DOHH2 (cell line): ENCODE measurements around the gene ATP6V0B.

Source experiments
- H3F3A ChIP-seq: fragments of 200-600 bp; sonication (generic), shearing (Covaris generic); 2 replicates; pipeline ENCODE4 v1.6.0; 2016; ENCODE audit warnings: antibody characterized with exemption, mild to moderate bottlenecking; ENCODE audit not compliant: control insufficient read depth, insufficient read depth
- H3K27ac ChIP-seq: fragments of 200-600 bp; sonication (generic); 2 replicates; pipeline ENCODE4 v1.5.1; 2014; ENCODE audit warnings: low read depth, mild to moderate bottlenecking, low read length, moderate library complexity
- H3K27me3 ChIP-seq: fragments of 200-600 bp; sonication (generic); 2 replicates; pipeline ENCODE4 v1.6.1; 2014; ENCODE audit warnings: mild to moderate bottlenecking, low read length, mixed read lengths; ENCODE audit not compliant: control insufficient read depth
- H3K36me3 ChIP-seq: fragments of 200-600 bp; sonication (generic); 2 replicates; pipeline ENCODE4 v1.6.1; 2014; ENCODE audit warnings: mild to moderate bottlenecking, low read length, moderate library complexity, mixed read lengths; ENCODE audit not compliant: control insufficient read depth
- H3K4me1 ChIP-seq: fragments of 200-600 bp; sonication (generic); 2 replicates; pipeline ENCODE4 v1.6.1; 2014; ENCODE audit warnings: mild to moderate bottlenecking, low read length, mixed read lengths; ENCODE audit not compliant: control insufficient read depth
- H3K4me2 ChIP-seq: fragments of 200-600 bp; sonication (generic); 2 replicates; pipeline ENCODE4 v1.6.0; 2014; ENCODE audit warnings: mild to moderate bottlenecking, low read length, moderate library complexity
- H3K4me3 ChIP-seq: fragments of 200-600 bp; sonication (generic); 2 replicates; pipeline ENCODE4 v1.5.1; 2014; ENCODE audit warnings: mild to moderate bottlenecking, low read length, mixed read lengths
- H3K79me2 ChIP-seq: fragments of 200-600 bp; sonication (generic); 2 replicates; pipeline ENCODE4 v1.6.1; 2014; ENCODE audit warnings: mild to moderate bottlenecking, low read length, mixed read lengths; ENCODE audit not compliant: control insufficient read depth
- H3K9me2 ChIP-seq: fragments of 200-600 bp; sonication (generic); replicated peaks from 2 replicates; pipeline ENCODE4 v1.6.1; 2014; ENCODE audit warnings: mild to moderate bottlenecking, low read length, mixed read lengths; ENCODE audit not compliant: control insufficient read depth
- H3K9me3 ChIP-seq: fragments of 200-600 bp; sonication (generic); 2 replicates; pipeline ENCODE4 v1.6.1; 2014; ENCODE audit warnings: antibody characterized with exemption, low read length, mixed read lengths; ENCODE audit not compliant: control insufficient read depth, insufficient read depth
- H4K20me1 ChIP-seq: fragments of 200-600 bp; sonication (generic); 2 replicates; pipeline ENCODE4 v1.6.0; 2014; ENCODE audit warnings: low read depth, mild to moderate bottlenecking, antibody characterized with exemption, low read length, moderate library complexity; ENCODE audit not compliant: control insufficient read depth, insufficient read depth
- EZH2phosphoT487 ChIP-seq: fragments of 200-600 bp; sonication (generic); IDR thresholded peaks from 2 replicates; pipeline ENCODE4 v1.6.1; 2017; ENCODE audit warnings: borderline replicate concordance, mild to moderate bottlenecking, antibody characterized with exemption, low read length, moderate library complexity, mixed read lengths
- TF ChIP-seq, protein P1 (sequence below): fragments of 200-600 bp; sonication (generic); IDR thresholded peaks from one replicate; pipeline ENCODE4 v1.5.1; 2014; ENCODE audit warnings: antibody characterized with exemption, mild to moderate bottlenecking, low read depth, low read length; ENCODE audit not compliant: poor library complexity, severe bottlenecking

Gene ATP6V0B

DNA sequence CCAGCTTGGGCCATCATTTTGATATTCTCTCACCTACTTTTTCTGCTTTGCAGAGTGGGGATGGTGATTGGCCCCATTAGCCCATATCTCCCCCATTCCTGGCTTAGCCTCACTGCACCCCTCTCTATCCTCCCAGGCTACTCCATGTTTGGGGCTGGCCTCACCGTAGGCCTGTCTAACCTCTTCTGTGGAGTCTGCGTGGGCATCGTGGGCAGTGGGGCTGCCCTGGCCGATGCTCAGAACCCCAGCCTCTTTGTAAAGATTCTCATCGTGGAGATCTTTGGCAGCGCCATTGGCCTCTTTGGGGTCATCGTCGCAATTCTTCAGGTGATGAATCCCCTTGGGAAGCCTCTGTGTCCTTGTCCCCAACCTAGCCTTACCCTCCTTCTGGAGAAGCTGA is 2.1 kb downstream of the ATP6V0B start:
- no peaks in the 10 kb centered on the region for H3K27me3 ChIP-seq
- H3K27ac ChIP-seq = no peak overlapping the region
- TF ChIP-seq, protein P1, sequence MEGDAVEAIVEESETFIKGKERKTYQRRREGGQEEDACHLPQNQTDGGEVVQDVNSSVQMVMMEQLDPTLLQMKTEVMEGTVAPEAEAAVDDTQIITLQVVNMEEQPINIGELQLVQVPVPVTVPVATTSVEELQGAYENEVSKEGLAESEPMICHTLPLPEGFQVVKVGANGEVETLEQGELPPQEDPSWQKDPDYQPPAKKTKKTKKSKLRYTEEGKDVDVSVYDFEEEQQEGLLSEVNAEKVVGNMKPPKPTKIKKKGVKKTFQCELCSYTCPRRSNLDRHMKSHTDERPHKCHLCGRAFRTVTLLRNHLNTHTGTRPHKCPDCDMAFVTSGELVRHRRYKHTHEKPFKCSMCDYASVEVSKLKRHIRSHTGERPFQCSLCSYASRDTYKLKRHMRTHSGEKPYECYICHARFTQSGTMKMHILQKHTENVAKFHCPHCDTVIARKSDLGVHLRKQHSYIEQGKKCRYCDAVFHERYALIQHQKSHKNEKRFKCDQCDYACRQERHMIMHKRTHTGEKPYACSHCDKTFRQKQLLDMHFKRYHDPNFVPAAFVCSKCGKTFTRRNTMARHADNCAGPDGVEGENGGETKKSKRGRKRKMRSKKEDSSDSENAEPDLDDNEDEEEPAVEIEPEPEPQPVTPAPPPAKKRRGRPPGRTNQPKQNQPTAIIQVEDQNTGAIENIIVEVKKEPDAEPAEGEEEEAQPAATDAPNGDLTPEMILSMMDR = no peak
- no peak for TF ChIP-seq EZH2phosphoT487
- H3K4me3 ChIP-seq = peak overlapping the region; percentile 86; the same call in 1 of the 2 replicates
- H3K9me3 ChIP-seq = no peaks in the 10 kb centered on the region
- peaks cover 20% of the 10 kb centered on the region for H3F3A ChIP-seq
- H3K4me1 ChIP-seq = peaks cover 56% of the 10 kb centered on the region
- H3K4me2 ChIP-seq = peak overlapping the region; percentile 78
- peaks cover 69% of the 10 kb centered on the region for H3K36me3 ChIP-seq
- peaks cover 10% of the 10 kb centered on the region; the same call in 1 of the 2 replicates for H4K20me1 ChIP-seq
- H3K79me2 ChIP-seq = peaks cover 63% of the 10 kb centered on the region
- no peaks in the 10 kb centered on the region for H3K9me2 ChIP-seq

DNA sequence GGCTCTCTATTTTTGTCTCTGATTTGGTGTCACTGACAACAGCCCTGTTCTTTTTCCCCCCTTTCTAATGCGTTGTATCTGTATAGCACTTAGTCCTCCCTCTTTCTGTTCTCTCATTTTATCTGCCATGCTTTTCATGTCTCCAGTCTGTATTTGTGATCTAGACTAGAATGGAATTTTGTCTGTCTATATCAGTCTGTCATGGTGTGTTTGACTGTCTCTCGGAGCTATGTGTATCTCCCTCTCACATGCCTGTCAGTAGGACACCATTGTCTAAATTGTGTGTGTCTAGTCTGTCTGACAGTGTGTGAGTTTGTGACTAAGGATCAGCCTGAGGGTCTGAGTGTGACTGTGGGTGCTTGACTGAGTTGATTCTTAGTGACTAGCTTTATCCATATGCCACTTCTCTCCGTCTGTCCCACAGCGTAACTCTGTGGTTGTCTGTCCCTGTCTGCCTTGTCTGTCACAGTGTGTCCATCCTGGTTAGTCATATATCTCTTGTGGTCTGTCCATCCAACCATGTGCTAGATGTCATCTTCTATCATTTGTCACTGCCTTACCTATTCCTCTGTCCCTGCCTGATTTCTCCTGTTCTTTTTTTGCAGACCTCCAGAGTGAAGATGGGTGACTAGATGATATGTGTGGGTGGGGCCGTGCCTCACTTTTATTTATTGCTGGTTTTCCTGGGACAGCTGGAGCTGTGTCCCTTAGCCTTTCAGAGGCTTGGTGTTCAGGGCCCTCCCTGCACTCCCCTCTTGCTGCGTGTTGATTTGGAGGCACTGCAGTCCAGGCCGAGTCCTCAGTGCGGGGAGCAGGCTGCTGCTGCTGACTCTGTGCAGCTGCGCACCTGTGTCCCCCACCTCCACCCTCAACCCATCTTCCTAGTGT is 2.9 kb downstream of the ATP6V0B start:
- H3K9me2 ChIP-seq = no peaks in the 10 kb centered on the region
- H3K4me1 ChIP-seq = peaks cover 56% of the 10 kb centered on the region
- no peak overlapping the region for H3K27ac ChIP-seq
- peaks cover 71% of the 10 kb centered on the region for H3K79me2 ChIP-seq
- peaks cover 10% of the 10 kb centered on the region; the same call in 1 of the 2 replicates for H4K20me1 ChIP-seq
- no peaks in the 10 kb centered on the region for H3K9me3 ChIP-seq
- H3F3A ChIP-seq = peaks cover 20% of the 10 kb centered on the region
- H3K4me2 ChIP-seq = peak overlapping the region; percentile 78
- no peak for TF ChIP-seq EZH2phosphoT487
- TF ChIP-seq, protein P1 = no peak
- peak overlapping the region; percentile 86; the same call in 1 of the 2 replicates for H3K4me3 ChIP-seq
- H3K36me3 ChIP-seq = peaks cover 65% of the 10 kb centered on the region
- H3K27me3 ChIP-seq = no peaks in the 10 kb centered on the region

DNA sequence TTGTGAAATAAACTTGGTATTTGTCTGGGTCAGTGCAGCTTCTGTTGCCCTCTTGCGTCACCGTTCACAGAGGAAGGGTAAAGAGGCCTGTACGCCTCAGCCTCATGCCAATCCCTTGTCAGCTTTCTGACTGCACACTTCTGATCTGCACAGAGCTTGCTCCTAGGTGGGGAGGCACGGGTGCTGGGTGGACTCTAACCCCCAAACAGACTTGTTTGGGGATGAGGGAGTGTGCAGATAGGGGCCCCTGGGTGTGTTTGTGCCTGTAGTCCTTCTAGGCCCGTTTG is 3.4 kb downstream of the ATP6V0B start:
- Histone ChIP-seq H3K79me2 (peaks cover 74% of the 10 kb centered on the region), H3K36me3 (peaks cover 60% of the 10 kb centered on the region), H3K27me3 (no peaks in the 10 kb centered on the region), H3K4me1 (peaks cover 56% of the 10 kb centered on the region), H4K20me1 (peaks cover 10% of the 10 kb centered on the region; the same call in 1 of the 2 replicates), H3K9me3 (no peaks in the 10 kb centered on the region), H3K9me2 (no peaks in the 10 kb centered on the region), H3K4me2 (peak overlapping the region; percentile 78), H3F3A (peaks cover 17% of the 10 kb centered on the region), H3K4me3 (peak overlapping the region; percentile 86), H3K27ac (peak overlapping the region; percentile 30; the same call in 1 of the 2 replicates)
- TF ChIP-seq, protein P1 = no peak
- no peak for TF ChIP-seq EZH2phosphoT487
